Endodermal cell (in vitro differentiated cells): ENCODE measurements around the gene DBH. TPM values are rescaled to one million over a fixed set of nuclear protein-coding genes. Genes with fewer than 3 reads are reported as not detected.

ENCODE experiments used
- DNase-seq: peaks from one replicate; pipeline ENCODE4 v3.0.0-alpha.2; 2017
- H3K27ac ChIP-seq: 2 replicates; pipeline ENCODE4 v1.5.1; 2013; ENCODE audit warnings: mild to moderate bottlenecking, low read depth, low read length, moderate library complexity
- H3K27me3 ChIP-seq: 2 replicates; pipeline ENCODE4 v1.6.1; 2013; ENCODE audit warnings: mild to moderate bottlenecking, low read length, moderate library complexity; ENCODE audit not compliant: insufficient read depth, control insufficient read depth, poor library complexity, severe bottlenecking
- H3K36me3 ChIP-seq: 2 replicates; pipeline ENCODE4 v1.7.0; 2013; ENCODE audit warnings: mild to moderate bottlenecking, low read length, moderate library complexity; ENCODE audit not compliant: control insufficient read depth, insufficient read depth
- H3K4me1 ChIP-seq: one replicate; pipeline ENCODE4 v1.7.0; 2013; ENCODE audit warnings: low read length; ENCODE audit not compliant: control insufficient read depth, insufficient read depth
- H3K4me3 ChIP-seq: 2 replicates; pipeline ENCODE4 v1.5.1; 2013; ENCODE audit warnings: mild to moderate bottlenecking, low read length, moderate library complexity
- H3K9ac ChIP-seq: 2 replicates; pipeline ENCODE4 v1.6.1; 2013; ENCODE audit warnings: mild to moderate bottlenecking, low read length, moderate library complexity; ENCODE audit not compliant: poor library complexity, severe bottlenecking; ENCODE audit errors: extremely low read depth
- H3K9me3 ChIP-seq: 2 replicates; pipeline ENCODE4 v1.6.1; 2013; ENCODE audit warnings: mild to moderate bottlenecking, low read length, moderate library complexity; ENCODE audit not compliant: control insufficient read depth
- H3K27ac Mint-ChIP-seq: 2 replicates; pipeline ENCODE4 v1.8.0; 2020; ENCODE audit warnings: mixed read lengths
- H3K27me3 Mint-ChIP-seq: 2 replicates; pipeline ENCODE4 v1.8.0; 2021; ENCODE audit warnings: mild to moderate bottlenecking, mixed read lengths; ENCODE audit not compliant: insufficient read depth
- H3K36me3 Mint-ChIP-seq: 2 replicates; pipeline ENCODE4 v1.8.0; 2020; ENCODE audit warnings: low read depth, mixed read lengths
- H3K4me1 Mint-ChIP-seq: 2 replicates; pipeline ENCODE4 v1.8.0; 2020; ENCODE audit warnings: mixed read lengths
- H3K4me3 Mint-ChIP-seq: 2 replicates; pipeline ENCODE4 v1.8.0; 2020; ENCODE audit warnings: mild to moderate bottlenecking, moderate library complexity, mixed read lengths
- H3K9me3 Mint-ChIP-seq: 2 replicates; pipeline ENCODE4 v1.8.0; 2020; ENCODE audit warnings: mild to moderate bottlenecking, mixed read lengths
- CTCF ChIP-seq: fragments of 200-600 bp; sonication (generic); conservative IDR thresholded peaks from 2 replicates; pipeline ENCODE4 v1.5.0; 2021; ENCODE audit warnings: antibody characterized with exemption, mild to moderate bottlenecking
- WGBS, 2 experiments: methylation state at CpG; one replicate each; pipeline versions ENCODE4 v1.1.5 to v1.1.7; 2013; ENCODE audit warnings: missing lambda C conversion rate in 2 of 2, mixed read lengths in 1 of 2; ENCODE audit not compliant: insufficient coverage in 1 of 2, insufficient read length in 1 of 2; 5-methylcytosine and 5-hydroxymethylcytosine counted together
- total RNA-seq, 2 donors: library from RNA; stranded (reverse); fragmentation: NEBNext Ultra II Directional in 1 of 2; extraction: Animal tissue kit (Norgen Biotek cat#: 25700) in 1 of 2; gene quantifications; 2 replicates in 1 of 2; 3 replicates in 1 of 2; pipeline ENCODE4 v1.2.1, GENCODE V29; 2021

Gene DBH
- total RNA-seq, 2 donors from 2014 or later = not detected

- no peak for TF ChIP-seq CTCF
- no peak overlapping the region for H3K4me3 Mint-ChIP-seq
- H3K9me3 Mint-ChIP-seq = no peaks in the 10 kb centered on the region
- DNase-seq = no peak
- H3K36me3 ChIP-seq = no peaks in the 10 kb centered on the region
- 86 to 87% methylated on average over 9 of the region's 9 CpGs for WGBS, 2 experiments
- H3K4me1 ChIP-seq = no peaks in the 10 kb centered on the region
- no peak overlapping the region for H3K27ac Mint-ChIP-seq
- H3K9ac ChIP-seq = no peak overlapping the region
- H3K4me1 Mint-ChIP-seq = peaks cover 3% of the 10 kb centered on the region
- H3K36me3 Mint-ChIP-seq = no peaks in the 10 kb centered on the region
- no peak overlapping the region for H3K27ac ChIP-seq
- H3K9me3 ChIP-seq = no peaks in the 10 kb centered on the region
- H3K27me3 ChIP-seq = peaks cover 7% of the 10 kb centered on the region
- peaks cover 16% of the 10 kb centered on the region for H3K27me3 Mint-ChIP-seq
- H3K4me3 ChIP-seq = no peak overlapping the region
Measured at GRCh38 chr9:133653638-133654037, 17.5 kb downstream of the DBH start.

- Histone ChIP-seq H3K27me3 (peaks cover 21% of the 10 kb centered on the region), H3K4me1 (no peaks in the 10 kb centered on the region), H3K4me3 (no peak overlapping the region), H3K9ac (no peak overlapping the region), H3K27ac (no peak overlapping the region), H3K36me3 (no peaks in the 10 kb centered on the region), H3K9me3 (no peaks in the 10 kb centered on the region)
- Mint-ChIP-seq H3K27ac (no peak overlapping the region), H3K36me3 (no peaks in the 10 kb centered on the region), H3K4me3 (no peak overlapping the region), H3K27me3 (peaks cover 28% of the 10 kb centered on the region), H3K4me1 (peaks cover 8% of the 10 kb centered on the region), H3K9me3 (no peaks in the 10 kb centered on the region)
- no peak for TF ChIP-seq CTCF
- no peak for DNase-seq
- 82 to 84% methylated on average over 32 to 38 of the region's 38 CpGs for WGBS, 2 experiments
Measured at GRCh38 chr9:133654736-133655657, 18.8 kb downstream of the DBH start.

DNA sequence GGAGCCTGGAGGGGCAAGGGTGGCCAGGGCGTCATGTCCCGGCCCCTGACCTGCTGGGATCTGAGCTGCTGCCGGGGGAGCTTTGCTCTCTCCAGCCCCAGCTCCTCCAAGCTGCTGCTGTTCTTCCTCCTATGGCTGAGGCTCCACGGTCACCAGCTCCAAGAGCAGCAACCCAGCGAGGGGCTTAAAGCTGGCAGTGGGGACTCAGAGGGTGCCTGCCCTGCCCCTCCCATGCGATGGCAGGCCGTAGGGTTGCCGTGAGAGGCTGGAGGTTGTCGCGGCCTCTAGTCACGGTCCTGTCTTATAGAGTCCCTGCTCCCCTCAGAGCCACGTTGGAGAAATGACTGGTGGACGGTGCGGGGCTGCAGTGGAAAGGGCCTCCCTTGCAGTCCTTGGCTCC, 19.5 kb downstream of the DBH start:
- H3K9me3 ChIP-seq = no peaks in the 10 kb centered on the region
- 79 to 86% methylated on average over 14 of the region's 14 CpGs for WGBS, 2 experiments
- Mint-ChIP-seq H3K36me3 (no peaks in the 10 kb centered on the region), H3K4me3 (no peak overlapping the region), H3K9me3 (no peaks in the 10 kb centered on the region), H3K27me3 (peaks cover 34% of the 10 kb centered on the region), H3K4me1 (peaks cover 8% of the 10 kb centered on the region), H3K27ac (no peak overlapping the region)
- H3K4me1 ChIP-seq = no peaks in the 10 kb centered on the region
- DNase-seq = no peak
- no peak overlapping the region for H3K9ac ChIP-seq
- no peaks in the 10 kb centered on the region for H3K36me3 ChIP-seq
- H3K27ac ChIP-seq = no peak overlapping the region
- TF ChIP-seq CTCF = no peak
- H3K27me3 ChIP-seq = peaks cover 23% of the 10 kb centered on the region
- no peak overlapping the region for H3K4me3 ChIP-seq
